ENCODE measurements around the gene C9orf57. TPM values are rescaled to one million over a fixed set of nuclear protein-coding genes. Genes with fewer than 3 reads are reported as not detected.

The C9orf57 gene
- total RNA-seq, 1 experiment from 2014 or later: not detected

DNA sequence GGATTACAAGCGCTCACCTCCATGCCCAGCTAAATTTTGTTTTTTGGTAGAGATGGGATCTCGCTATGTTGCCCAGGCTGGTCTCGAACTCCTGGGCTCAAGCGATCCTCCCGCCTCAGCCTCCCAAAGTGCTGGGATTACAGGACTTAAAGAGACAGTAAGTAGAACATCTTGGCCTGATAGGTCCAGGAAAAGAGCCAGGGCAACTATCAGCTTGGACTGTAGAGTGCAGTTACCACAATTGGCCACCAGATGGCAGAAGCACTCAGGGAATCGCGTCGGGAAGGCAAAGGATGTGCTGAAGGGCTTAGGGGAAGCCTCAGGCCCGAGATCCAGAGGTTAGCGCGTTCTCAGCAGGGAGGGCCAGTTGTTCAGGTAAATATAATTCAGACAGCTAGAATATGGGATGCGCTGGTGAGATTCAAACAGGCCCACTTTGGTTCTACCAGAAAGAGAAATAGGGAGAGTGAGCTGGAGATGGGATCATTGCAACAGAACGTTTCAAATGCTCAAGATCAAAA, 21.5 kb downstream of the C9orf57 start:
- Histone ChIP-seq H3K14ac (ENCODE audit: insufficient read depth, low read length) (no peak overlapping the region), H3T11ph (ENCODE audit: low read length) (no peak overlapping the region), H3K56ac (ENCODE audit: insufficient read length, low read depth, low read length) (no peak overlapping the region), H3K27me3 (ENCODE audit: insufficient read depth, low read length) (no peaks in the 10 kb centered on the region), H3K79me2 (ENCODE audit: insufficient read depth, low read length) (no peaks in the 10 kb centered on the region), H2AFZ (ENCODE audit: low read length) (no peak overlapping the region), H2AK5ac (ENCODE audit: insufficient read length, low read length) (no peak overlapping the region), H3K9me3 (ENCODE audit: control insufficient read depth, low read depth, low read length) (no peaks in the 10 kb centered on the region), H4K91ac (ENCODE audit: insufficient read length, low read depth, low read length) (no peak overlapping the region), H3K4ac (ENCODE audit: low read depth, low read length) (no peak overlapping the region), H2BK120ac (ENCODE audit: low read depth, low read length, poor library complexity, severe bottlenecking) (no peak overlapping the region), H3K23ac (ENCODE audit: insufficient read length, low read depth, low read length) (no peak overlapping the region), H4K20me1 (ENCODE audit: control insufficient read depth, insufficient read depth, insufficient read length) (peaks cover 2% of the 10 kb centered on the region), H2BK20ac (ENCODE audit: low read depth, low read length, poor library complexity, severe bottlenecking) (no peak overlapping the region), H2BK12ac (ENCODE audit: insufficient read length, low read depth, low read length) (no peak overlapping the region), H3K27ac (ENCODE audit: insufficient read length, low read depth, low read length) (no peak overlapping the region), H3K18ac (ENCODE audit: insufficient read length, low read depth, low read length) (no peak overlapping the region), H3K79me1 (ENCODE audit: insufficient read depth, low read depth, low read length, poor library complexity, severe bottlenecking) (no peaks in the 10 kb centered on the region), H3K4me1 (ENCODE audit: insufficient read depth, low read length) (no peaks in the 10 kb centered on the region), H3K9ac (ENCODE audit: extremely low read depth, insufficient read length, low read length) (no peak overlapping the region), H2BK5ac (ENCODE audit: insufficient read length, low read length) (no peak overlapping the region), H3K4me2 (ENCODE audit: insufficient read depth, insufficient read length, low read length) (no peak overlapping the region), H4K5ac (ENCODE audit: insufficient read length, low read depth, low read length) (no peak overlapping the region), H3K23me2 (ENCODE audit: insufficient read length, low read depth, low read length, poor library complexity, severe bottlenecking) (no peaks in the 10 kb centered on the region), H2BK15ac (ENCODE audit: low read depth, low read length) (no peak overlapping the region), H4K8ac (replicated peaks; ENCODE audit: insufficient read length, low read depth, low read length) (no peak overlapping the region)
- peak; percentile 91 for DNase-seq
- H3K27ac Mint-ChIP-seq: peak overlapping the region in 1 of 3 experiments; percentile 3; a peak in 1 of 7 replicates
- H3K36me3 Mint-ChIP-seq (ENCODE audit: insufficient read depth in 1 of 3, low read depth in 3 of 3): no peaks in the 10 kb centered on the region
- H3K27me3 Mint-ChIP-seq (ENCODE audit: low read depth): no peaks in the 10 kb centered on the region
- peaks cover 4% of the 10 kb centered on the region in 2 experiments for H3K4me1 Mint-ChIP-seq
- no peaks in the 10 kb centered on the region for H3K9me3 Mint-ChIP-seq
- TF ChIP-seq, protein P1, sequence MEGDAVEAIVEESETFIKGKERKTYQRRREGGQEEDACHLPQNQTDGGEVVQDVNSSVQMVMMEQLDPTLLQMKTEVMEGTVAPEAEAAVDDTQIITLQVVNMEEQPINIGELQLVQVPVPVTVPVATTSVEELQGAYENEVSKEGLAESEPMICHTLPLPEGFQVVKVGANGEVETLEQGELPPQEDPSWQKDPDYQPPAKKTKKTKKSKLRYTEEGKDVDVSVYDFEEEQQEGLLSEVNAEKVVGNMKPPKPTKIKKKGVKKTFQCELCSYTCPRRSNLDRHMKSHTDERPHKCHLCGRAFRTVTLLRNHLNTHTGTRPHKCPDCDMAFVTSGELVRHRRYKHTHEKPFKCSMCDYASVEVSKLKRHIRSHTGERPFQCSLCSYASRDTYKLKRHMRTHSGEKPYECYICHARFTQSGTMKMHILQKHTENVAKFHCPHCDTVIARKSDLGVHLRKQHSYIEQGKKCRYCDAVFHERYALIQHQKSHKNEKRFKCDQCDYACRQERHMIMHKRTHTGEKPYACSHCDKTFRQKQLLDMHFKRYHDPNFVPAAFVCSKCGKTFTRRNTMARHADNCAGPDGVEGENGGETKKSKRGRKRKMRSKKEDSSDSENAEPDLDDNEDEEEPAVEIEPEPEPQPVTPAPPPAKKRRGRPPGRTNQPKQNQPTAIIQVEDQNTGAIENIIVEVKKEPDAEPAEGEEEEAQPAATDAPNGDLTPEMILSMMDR (conservative IDR thresholded peaks at IDR 0.05): peak; percentile 96
- WGBS (ENCODE audit: extremely low coverage, insufficient read length, low lambda C conversion rate): no CpG with 5 or more reads among the region's 13 CpGs
- no peak overlapping the region for H3K4me3 Mint-ChIP-seq
